DMS114 treated with DMSO at 0.1 percent for 48 hours (cell line): ENCODE results near the gene CLEC2L.

ENCODE experiments used
- DNase-seq: peaks from one replicate; lab custom pipeline; 2025; ENCODE audit not compliant: unreplicated experiment; lab: John Stamatoyannopoulos, UW

Gene CLEC2L

GRCh38 chr7:139523199-139523941 lies at the start of gene CLEC2L:
CLEC2L (plus strand) TSS chr7:139523685; CDS start chr7:139523928, 243 bp downstream.
- DNase-seq: no peak

GRCh38 chr7:139476139-139476538 lies 47.3 kb upstream of the CLEC2L start:
- DNase-seq: no peak

- no peak for DNase-seq
Observed at GRCh38 chr7:139476891-139477290, 46.6 kb upstream of the CLEC2L start.

- DNase-seq: no peak
Observed at GRCh38 chr7:139479620-139480019, 43.9 kb upstream of the CLEC2L start.

- no peak for DNase-seq
Observed at GRCh38 chr7:139481364-139481763, 42.1 kb upstream of the CLEC2L start.

GRCh38 chr7:139482122-139482521 lies 41.4 kb upstream of the CLEC2L start:
- no peak for DNase-seq

GRCh38 chr7:139482662-139483466 lies 40.6 kb upstream of the CLEC2L start:
- no peak for DNase-seq

GRCh38 chr7:139487366-139488080 lies 36.0 kb upstream of the CLEC2L start:
- no peak for DNase-seq

- no peak for DNase-seq
Observed at GRCh38 chr7:139488810-139489209, 34.7 kb upstream of the CLEC2L start.

GRCh38 chr7:139490130-139490529 lies 33.4 kb upstream of the CLEC2L start:
- DNase-seq: no peak

GRCh38 chr7:139492293-139492692 lies 31.2 kb upstream of the CLEC2L start:
- DNase-seq: no peak

- no peak for DNase-seq
Observed at GRCh38 chr7:139494835-139495579, 28.5 kb upstream of the CLEC2L start.

- DNase-seq: no peak
Observed at GRCh38 chr7:139495580-139496125, 27.8 kb upstream of the CLEC2L start.

GRCh38 chr7:139496528-139496927 lies 27.0 kb upstream of the CLEC2L start:
- no peak for DNase-seq

GRCh38 chr7:139500770-139501138 lies 22.7 kb upstream of the CLEC2L start:
- DNase-seq: no peak

- no peak for DNase-seq
Observed at GRCh38 chr7:139502226-139502625, 21.3 kb upstream of the CLEC2L start.

- no peak for DNase-seq
Observed at GRCh38 chr7:139505563-139505962, 17.9 kb upstream of the CLEC2L start.

- no peak for DNase-seq
Observed at GRCh38 chr7:139509535-139509934, 13.9 kb upstream of the CLEC2L start.

- DNase-seq: no peak
Observed at GRCh38 chr7:139511315-139511714, 12.2 kb upstream of the CLEC2L start.

GRCh38 chr7:139515266-139515665 lies 8.2 kb upstream of the CLEC2L start:
- no peak for DNase-seq

GRCh38 chr7:139521439-139521838 lies 2.0 kb upstream of the CLEC2L start:
- no peak for DNase-seq
